ENCODE data around the gene CDH2.

CDH2 gene

DNA sequence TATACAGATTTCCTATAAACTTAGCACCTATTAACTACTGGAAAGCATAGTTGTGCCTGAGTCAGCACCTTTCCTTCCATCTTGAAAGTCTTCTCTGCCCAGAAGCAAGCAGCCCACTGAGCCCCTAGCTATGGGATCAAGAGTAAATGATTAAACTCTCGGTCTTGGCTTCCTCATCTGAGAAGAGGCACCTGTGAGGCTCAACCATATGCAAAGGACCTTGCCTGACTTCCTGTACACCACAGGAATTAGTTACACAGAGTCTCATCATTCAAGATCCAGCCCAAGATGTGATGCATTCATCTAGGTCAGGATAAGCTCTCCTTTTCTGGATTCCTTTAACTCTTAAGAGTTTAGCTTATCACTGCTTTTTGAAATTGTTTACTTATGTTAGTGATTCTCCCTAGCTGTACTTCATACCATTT, 96.0 kb downstream of the CDH2 start:
- no peak for DNase-seq

DNA sequence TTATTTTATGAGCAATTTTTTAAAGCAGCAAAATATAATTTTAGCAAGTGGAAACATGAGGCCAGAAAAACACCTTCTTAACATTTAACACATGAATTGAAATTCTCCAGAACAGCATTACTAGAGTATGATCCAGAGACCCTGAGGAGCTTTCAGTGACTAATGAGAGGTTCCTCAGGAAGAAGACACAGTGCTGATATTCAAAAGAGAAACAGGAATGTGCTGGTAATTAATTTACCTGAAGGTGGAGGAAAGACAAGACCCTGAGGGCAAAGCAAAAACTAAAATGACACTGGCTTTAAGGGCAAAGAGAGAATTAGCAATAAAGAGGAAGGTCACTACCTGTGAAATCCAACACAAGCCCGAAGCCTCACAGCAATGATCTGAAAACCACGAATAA, 97.0 kb downstream of the CDH2 start:
- DNase-seq, result no peak

DNA sequence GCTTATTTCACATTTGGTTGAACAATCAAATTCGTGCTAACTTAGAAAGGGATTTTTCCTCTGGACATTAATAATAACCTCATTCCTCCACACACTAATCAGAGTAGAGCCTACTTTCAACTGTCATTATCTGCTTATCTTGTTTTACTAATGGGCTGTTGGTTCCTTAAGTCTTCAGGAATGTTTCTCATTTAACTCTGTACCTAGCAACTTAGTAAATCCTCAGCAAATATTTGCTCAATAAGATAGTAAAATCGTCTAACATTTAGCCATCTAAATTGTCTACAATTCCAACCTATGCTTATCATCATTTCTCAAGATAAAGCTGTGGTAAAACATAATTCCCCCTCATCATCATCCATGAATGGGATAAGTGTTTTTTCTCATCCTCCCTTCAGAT, 98.1 kb downstream of the CDH2 start:
- no peak for DNase-seq

DNA sequence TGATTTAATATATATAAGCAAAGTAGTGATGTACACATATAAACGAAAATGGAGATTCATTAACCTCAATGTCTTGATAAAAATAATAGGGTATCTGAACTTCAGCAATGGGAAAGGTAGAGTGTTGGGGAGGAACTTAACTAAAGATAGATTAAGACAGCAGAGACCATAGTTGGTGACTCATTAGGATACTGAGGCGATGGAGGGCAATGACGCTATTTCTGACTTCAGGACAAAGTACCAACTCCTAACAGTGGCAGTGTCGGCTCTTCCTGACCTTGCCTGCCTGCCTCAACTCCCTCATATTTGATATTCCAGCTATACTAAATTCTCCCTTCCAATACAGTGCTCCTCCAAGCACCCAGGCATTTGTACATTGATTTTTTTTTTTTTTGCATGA, 98.6 kb downstream of the CDH2 start:
- DNase-seq, result no peak

DNA sequence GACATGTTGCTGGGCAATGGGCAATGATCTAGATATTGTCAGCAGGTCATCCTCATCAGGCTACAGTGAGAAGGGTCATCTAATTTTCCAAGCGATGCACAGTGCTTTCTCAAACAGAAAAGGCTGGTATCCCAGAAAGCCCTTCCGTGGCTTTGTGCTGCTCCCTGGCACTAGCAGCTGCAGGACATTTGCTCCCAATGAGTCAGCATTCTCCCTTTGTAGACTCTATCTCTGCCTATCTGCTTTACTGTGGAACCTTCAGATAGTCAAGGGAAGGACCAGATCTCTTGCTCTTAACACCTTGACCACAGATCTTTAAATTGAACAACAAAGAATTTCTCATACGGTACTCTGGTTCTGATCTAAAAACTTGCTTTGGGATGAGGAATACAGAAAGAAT, 101.4 kb downstream of the CDH2 start:
- no peak for DNase-seq

DNA sequence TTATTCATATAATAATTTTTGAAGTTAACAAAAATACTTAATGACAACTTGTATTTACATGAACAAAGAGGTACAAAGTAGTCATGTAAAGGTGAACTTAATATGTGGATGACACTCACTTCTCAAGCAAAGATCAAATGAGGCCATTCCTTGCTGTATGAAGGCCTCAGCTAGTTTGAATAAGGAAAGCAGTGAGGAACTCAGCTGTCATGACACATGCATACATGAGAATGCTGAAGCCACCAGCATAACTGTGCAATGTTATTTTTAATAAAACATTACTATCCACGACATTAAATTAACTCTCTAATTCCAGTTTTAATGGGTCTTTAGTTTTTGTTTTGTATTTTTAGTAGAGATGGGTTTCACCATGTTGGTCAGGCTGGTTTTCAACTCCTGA, 102.9 kb downstream of the CDH2 start:
- DNase-seq, result no peak

DNA sequence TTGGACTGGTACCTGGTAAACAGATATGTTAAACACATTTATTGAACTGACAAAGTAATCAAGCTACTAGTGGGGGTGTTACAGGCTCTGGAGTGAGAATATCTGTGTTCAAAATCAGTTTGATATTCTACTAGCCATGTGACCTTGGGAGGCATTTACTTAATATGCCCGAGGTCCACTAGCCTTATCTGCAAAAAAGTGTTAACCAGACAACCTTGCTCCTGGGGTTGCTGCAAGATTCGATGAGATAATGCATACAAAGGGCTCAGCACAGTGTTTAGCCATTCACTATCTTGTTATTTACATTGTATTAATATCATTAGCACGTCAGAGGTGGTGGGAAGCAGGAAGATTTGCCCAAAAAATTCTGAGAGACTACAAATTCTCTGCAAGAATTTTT, 103.3 kb downstream of the CDH2 start:
- no peak for DNase-seq

DNA sequence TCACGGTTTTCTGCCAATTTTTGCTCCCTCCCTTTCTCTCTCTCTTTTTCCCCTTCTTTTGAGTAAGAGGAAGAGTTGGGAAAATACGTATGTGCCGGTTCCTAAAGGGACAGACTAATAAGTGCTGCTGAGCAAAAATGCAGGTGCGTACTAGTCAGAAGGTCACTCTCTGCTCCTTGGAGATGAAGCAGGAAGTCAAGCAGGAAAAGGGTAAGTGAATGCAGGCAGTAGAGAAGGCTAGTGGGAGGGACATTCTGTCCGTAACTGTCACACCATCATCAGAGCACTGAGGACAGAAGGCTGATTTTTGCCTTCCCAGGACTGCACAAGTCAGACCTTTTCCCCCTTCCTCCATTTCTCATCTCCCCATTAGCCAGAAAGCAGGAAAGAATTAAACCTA, 105.7 kb downstream of the CDH2 start:
- DNase-seq, result no peak

DNA sequence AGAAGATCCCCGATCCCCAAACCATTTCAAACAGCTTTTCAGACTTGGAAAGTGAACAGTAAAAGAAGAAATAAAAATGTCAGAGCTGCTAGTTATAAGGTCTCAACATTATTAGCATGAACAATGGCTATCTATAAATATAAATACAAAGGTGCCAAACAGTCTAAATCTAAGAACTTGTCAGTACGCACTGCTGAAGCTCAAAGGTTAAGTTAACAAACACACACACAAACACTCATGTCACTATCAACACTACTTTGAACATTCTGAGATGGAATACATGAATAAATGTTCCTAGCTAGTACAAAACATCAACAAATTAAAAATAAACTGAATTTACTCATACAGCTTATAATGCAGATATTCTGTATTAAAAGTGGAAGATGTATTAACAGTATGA, 108.7 kb downstream of the CDH2 start:
- no peak for DNase-seq

DNA sequence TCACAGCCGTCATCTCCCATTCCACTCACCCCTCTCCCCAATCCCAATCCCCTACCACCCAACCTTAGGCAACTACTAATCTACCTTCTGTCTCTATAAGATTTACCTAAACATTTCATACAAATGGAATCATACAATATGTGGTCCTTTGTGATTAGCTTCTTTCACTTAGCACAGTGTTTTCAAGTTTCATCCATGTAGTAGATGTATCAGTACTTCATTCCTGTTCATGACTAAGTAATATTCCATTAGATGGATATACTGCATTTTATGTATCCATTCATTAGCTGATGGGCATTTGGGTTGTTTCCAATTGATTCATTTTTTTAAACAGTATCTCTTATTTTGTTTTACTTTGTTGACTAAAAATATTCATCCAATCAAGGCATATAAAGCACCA, 109.6 kb downstream of the CDH2 start:
- no peak for DNase-seq

DNA sequence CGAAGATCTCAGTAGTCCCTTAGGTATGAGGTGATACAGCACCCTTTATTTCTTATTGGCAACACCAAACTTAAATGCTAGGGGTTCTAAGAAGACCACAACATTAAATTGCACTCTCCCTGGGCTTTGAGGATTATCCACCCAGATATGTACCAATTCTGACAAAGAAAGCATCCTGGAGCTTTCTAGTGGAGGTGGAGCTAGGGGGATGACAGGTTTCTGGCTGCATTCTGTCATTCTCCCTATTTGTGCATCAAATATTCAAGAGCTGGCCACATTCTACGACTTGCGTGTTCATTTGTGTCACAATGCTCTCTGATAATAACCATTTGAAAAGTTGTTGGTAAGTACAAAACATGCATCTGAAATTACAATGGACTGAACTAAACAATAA, 111.1 kb downstream of the CDH2 start:
- DNase-seq, result no peak

DNA sequence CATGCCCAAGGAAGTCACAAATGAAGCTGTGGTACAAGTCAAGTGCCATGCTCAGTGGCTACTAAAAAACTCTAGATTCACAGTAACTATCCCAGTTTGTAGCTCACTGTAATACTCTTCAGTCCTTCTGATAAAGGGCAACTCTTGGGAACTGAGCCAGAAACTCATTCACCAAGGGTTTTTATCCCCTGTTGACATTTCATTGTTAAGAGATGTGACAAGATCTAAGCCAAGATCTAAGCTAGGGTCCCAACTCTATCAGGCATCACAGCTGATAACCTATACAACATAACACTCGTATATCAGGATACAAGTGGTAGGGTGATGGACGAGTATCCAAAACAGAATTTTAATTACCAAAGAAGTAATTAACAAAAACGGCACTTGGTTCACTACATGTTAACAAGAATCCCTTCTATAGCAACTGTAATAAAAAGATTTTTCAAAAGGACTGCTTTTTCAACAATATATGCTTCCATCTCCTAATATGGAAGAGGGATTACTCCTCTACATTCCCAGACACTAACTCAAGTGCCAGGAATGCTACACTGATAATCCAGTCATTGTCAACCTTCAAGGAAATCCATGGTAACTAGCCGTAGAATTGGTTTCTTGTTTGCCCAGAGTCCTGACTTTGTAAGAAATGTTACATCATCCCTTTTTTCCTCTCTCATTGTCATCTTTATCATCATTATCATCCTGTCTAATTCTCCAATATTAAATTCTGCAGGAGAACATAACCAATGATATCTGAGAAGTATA, 111.7 kb downstream of the CDH2 start:
- DNase-seq, result no peak

DNA sequence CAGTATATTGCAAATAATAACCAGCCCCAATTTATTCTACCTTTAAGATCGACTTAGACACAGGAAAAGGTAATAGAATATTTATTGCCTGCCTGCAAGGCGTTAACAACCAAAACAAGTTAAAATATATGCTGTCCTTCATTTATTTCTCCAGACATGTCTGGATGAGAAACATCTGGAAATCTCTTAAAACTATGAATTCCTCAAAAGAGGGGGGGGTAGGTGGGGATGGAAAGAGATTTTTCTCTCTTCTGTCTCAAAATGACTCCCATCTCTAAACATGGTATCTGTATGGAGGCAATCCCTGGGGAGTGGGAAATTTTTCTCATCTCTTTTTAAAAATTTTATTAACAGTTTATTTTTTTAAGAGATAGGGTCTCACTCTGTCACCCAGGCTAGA, 113.0 kb downstream of the CDH2 start:
- no peak for DNase-seq

DNA sequence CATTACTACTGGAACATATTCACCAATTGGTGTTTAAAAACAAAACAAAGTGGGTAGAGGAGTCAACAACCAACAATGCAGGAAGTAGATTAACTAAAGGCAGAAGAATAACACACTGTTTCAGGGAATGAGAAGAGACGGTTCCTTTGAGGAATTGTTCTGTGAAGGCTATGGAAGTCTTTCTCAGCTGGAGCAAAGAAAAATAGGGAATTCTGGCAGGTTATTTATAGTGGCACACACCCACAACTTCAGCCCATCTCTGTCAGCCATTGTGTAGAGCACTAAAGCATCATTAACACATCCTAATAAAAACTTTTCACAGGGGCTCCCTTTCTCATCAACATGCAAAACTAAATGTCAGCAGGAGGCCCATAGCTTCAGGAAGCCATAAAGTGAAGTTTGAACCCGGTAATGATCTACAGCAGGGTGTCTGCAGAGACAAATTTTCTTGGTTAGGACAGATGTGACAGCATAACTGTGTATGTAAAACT, 113.6 kb downstream of the CDH2 start:
- DNase-seq, result no peak

DNA sequence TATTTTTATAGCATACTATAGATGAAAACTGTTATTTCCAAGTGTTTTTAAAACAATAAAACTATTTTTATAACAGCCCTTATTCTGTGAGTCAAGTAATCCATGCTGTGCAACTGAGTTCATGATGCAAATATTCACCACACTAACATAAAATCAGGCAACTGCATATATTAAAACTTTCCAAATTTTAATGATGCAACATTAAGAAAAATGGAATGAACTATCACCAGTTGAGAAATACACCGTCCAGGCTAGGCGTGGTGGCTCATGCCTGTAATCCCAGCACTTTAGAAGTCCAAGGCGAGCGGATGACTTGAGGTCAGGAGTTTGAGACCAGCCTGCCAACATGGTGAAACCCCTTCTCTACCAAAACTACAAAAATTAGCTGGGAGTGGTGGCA, 114.5 kb downstream of the CDH2 start:
- no peak for DNase-seq

DNA sequence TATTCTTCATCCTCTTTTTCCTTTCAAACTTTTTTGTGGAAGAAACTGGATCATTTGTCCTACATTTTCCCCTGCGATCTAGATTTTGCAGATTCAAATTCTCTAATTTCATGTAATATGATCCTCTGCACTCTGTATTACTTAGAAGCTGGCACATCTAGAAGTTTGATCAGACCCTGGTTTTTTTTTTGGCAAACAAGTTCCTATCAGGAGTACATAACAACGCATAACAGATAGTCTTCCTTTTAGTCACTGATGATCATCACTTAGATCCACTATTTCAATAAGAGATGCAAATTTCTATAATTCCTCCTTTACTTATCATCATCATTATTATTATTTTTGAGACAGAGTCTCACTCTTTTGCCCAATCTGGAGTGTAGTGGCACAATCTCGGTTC, 117.1 kb downstream of the CDH2 start:
- DNase-seq, result no peak

DNA sequence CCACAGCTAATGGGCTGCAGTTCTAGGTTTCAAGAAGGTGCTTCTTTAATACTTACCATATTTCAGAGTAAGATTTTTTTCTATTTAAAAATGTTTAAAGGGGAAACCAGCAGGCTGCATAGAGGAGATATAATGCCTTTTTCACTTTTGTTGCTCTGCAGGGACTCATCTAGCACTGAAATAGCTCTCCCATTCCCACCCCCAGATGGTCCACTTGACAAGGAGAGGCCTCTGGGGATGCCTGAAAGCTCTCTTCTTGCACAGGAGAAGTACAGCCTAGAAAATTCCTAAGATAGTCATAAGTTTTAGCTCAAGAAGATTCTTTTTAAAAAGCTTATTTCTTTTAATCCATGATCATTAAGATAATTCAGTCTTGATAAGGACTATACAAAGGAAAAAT, 126.4 kb downstream of the CDH2 start:
- no peak for DNase-seq

DNA sequence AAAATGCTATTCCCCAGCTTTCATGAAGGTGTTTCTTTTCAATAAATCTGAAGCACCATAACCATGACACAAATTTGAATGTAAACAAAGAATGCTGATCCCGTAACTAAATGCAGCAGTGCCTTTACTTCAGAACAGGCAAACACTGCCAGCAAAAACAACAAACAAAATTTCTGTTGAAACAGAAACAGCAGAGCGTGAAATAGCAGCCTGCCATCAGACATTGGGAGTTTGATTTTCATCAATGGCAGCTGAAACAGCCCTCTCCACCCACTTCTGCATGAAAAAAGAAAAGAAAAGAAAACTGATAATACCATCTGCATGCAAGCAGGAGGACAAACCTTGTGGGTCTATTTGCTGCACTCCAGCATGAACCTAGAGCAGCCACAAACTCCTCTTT, 128.3 kb downstream of the CDH2 start:
- DNase-seq, result no peak

DNA sequence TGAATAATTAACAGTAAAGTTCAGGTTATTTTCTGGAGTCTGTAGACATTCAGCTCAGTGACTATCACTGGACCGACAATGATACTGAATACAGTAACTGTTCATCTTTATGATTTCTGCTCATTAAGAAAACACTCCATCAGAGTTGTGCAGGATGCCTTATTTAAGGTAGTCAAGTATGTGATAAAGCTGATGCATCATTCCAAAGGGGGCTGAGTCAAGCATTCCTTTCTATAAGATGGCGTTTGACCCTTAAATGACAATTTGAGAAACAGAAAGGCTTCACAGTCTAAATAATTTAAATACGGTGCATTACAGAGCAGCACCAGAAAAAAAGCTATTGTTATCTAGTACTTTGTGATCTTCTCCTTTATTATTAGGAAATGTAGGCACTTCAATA, 131.1 kb downstream of the CDH2 start:
- DNase-seq, result no peak

DNA sequence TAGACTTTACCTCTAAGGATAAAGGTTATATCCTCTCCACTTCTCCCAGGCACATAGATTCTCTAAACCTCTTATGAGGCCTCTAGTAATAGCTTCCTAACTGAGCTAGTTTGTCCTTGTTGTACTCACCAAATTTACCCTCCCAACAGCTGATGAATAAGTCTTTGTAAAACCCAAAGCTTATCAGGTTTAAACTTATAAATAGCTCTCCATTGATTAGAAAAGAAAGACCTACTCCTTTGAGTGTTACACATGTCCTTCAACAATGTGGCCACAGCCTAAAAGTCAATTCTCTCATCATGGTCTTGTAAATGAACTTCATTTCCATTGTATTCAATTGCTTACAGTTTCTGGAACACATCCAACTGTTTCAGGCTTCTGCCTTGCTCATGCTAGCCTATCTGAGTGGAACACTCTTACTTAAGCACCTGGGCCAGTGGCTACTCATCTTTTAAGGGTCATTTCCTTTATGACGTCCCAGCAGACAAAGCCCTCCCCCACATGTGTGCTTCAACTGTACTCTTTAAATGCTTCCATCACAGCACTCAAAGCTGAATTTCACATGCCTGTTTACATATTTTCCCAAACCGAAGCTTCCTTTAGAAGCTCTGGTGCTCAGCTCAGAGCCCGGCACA, 131.6 kb downstream of the CDH2 start:
- no peak for DNase-seq

DNA sequence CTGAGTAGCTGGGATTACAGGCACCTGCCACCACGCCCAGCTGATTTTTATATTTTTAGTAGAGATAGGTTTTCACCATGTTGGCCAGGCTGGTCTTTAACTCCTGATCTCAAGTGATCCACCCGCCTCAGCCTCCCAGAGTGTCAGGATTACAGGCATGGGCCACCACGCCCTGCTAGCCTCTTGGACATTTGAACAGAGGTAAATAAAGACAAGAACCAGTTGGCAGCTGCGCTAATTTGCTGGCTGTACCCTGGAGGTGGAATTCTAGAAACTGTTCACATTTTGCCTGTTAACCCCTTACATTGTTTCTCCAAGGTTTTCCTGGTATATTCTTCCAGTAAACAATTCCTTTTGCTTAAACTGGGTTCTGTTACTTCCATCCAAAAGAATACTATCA, 132.9 kb downstream of the CDH2 start:
- no peak for DNase-seq

DNA sequence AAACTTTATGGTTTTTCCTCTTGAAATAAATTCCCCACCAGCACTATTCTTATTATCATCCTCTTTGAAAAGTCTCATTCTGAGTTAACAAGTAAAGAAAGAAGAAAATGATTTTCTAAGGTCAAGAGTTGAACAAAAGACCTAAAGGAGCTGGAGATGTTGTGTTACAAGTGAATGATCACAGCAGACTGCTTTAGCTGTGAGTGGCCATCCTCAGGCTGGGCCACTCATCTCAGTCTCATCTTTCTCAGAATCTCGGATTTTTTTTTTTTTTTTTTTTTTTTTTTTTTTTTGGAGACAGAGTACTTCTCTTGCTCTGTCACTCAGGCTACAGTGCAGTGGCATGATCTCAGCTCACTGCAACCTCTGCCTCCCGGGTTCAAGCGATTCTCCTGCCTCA, 133.3 kb downstream of the CDH2 start:
- no peak for DNase-seq

DNA sequence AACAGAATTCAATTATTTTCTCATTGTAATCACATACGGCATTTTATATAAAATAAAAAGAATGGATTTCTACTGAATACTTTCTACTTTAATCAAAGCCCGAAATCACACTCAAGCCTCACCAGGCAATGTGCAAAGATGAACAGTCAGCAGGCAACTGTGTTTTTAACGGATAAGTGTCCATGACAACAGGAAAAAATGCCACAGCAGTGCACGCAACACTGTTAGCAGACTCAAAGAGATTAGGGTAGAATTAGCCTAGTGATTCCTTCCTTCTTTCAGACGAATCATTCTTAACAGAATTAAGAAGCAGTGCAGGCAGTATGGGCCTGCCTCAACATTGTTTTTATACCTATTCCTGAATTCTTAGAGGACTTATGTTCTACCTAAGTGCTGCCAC, 135.6 kb downstream of the CDH2 start:
- DNase-seq, result no peak

DNA sequence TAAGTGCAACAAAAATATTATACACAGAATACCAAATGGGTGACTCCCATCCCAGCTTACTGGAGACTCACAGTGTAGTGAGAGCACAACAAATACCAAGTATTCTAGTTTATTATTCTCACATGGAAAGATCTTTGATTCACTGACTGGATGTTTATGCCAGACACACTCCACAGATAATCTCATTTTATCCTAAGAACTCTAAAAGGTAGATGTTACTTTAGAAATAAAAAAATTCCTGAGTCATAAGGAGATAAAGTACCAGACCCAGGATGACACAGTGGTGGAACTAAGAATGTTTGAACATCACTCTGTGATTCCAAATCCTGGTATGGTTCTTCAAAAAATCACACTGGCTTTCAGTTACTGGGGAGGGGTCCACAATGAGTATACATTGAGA, 136.2 kb downstream of the CDH2 start:
- DNase-seq, result no peak

DNA sequence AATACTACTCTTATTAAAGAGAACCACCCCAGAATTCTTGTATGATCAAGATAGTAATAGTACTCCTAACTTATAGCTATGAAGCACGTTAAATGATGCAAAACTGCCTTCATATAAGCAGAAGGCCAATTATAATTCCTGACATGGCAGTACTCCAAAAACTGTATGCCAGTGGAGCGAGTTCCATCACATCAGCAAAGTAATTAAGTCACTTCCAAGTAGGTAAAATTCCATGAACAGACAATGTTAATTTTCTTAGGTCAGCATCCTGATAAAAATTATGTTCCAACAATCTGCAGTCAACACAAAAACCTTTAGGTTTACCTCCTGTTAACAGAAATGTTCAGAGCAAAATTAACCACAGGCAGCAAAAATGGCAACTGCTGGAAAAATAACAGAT, 136.7 kb downstream of the CDH2 start:
- DNase-seq, result no peak

Measured in femur (tissue), 1 donor.